Measurements from ENCODE around the gene MVB12B. TPM values are rescaled to one million over a fixed set of nuclear protein-coding genes. Genes with fewer than 3 reads are reported as not detected.

The MVB12B gene
- total RNA-seq, 4 donors from 2014 or later = 6.1 to 18.0 (median 13.2) TPM

DNA sequence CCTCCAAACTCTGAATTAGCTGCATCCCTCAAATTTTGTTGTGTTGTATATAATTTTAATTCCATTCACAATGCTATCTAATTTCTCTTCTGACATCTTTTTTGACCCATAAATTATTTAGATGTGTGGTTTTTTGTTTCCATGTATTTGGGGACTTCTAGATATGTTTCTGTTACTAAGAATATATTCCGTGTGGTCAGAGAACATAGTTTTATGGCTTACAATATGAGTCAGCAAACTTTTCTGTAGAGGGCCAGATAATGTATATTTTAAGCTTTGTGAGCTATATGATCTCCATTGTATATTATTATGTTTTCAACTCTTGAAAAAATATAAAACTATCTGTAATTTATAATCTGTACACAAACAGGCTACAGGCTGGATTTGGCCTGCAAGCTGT is 33.4 kb downstream of the MVB12B start:
- H3K9me3 ChIP-seq = no peaks in the 10 kb centered on the region
- in situ Hi-C loops (cut with MboI; ENCODE audit: low sequenced_read_pairs in 4 of 4) (no loop called here), intact Hi-C loops (cut with DNase I; ENCODE audit: low total_unique reads) (no loop called here)
- no peaks in the 10 kb centered on the region for H3K27me3 ChIP-seq
- no peak overlapping the region for H3K27ac ChIP-seq
- H3K4me3 ChIP-seq = no peak overlapping the region
- ATAC-seq = no peak
- no peaks in the 10 kb centered on the region for H3K36me3 ChIP-seq
- DNase-seq = no peak
- TF ChIP-seq, protein P1, sequence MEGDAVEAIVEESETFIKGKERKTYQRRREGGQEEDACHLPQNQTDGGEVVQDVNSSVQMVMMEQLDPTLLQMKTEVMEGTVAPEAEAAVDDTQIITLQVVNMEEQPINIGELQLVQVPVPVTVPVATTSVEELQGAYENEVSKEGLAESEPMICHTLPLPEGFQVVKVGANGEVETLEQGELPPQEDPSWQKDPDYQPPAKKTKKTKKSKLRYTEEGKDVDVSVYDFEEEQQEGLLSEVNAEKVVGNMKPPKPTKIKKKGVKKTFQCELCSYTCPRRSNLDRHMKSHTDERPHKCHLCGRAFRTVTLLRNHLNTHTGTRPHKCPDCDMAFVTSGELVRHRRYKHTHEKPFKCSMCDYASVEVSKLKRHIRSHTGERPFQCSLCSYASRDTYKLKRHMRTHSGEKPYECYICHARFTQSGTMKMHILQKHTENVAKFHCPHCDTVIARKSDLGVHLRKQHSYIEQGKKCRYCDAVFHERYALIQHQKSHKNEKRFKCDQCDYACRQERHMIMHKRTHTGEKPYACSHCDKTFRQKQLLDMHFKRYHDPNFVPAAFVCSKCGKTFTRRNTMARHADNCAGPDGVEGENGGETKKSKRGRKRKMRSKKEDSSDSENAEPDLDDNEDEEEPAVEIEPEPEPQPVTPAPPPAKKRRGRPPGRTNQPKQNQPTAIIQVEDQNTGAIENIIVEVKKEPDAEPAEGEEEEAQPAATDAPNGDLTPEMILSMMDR (IDR thresholded peaks at IDR 0.05 in 4 of 5, conservative IDR thresholded peaks at IDR 0.05 in 1 of 5) = no peak
- TF ChIP-seq POLR2A (IDR thresholded peaks at IDR 0.05) = no peak
- peaks cover 0 to 4% of the 10 kb centered on the region in 2 donors for H3K4me1 ChIP-seq

- intact Hi-C loops (cut with DNase I; ENCODE audit: low total_unique reads) (no loop called here), in situ Hi-C loops (cut with MboI; ENCODE audit: low sequenced_read_pairs in 4 of 4) (no loop called here)
- H3K4me1 ChIP-seq = peaks cover 4 to 8% of the 10 kb centered on the region in 2 donors
- H3K27ac ChIP-seq = no peak overlapping the region
- no peaks in the 10 kb centered on the region for H3K36me3 ChIP-seq
- H3K4me3 ChIP-seq = no peak overlapping the region
- ATAC-seq (no peak), DNase-seq (no peak)
- H3K27me3 ChIP-seq = no peaks in the 10 kb centered on the region
- TF ChIP-seq, protein P1 (IDR thresholded peaks at IDR 0.05 in 4 of 5, conservative IDR thresholded peaks at IDR 0.05 in 1 of 5) = no peak
- no peak for TF ChIP-seq POLR2A (IDR thresholded peaks at IDR 0.05)
- no peaks in the 10 kb centered on the region for H3K9me3 ChIP-seq
Observed at GRCh38 chr9:126361810-126362238, 35.2 kb downstream of the MVB12B start.

DNA sequence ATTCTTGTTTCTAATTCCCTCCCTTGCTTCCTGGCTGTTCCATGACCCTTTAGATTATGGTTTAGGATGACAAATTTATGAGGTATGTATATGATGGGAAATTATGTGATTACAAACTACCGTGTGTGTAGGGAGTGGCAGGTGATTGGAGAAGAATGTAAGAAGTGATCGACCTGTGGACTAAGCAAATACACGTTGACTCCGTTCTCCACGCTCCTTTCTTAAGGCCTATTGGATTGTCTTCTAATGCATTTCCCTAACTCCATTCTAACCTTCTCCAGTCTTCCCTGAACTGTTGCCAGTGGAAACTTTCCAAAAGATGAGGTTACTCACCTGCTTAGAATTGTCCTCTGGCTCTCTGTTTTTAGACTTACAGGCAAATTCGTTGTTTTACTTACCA is 36.6 kb downstream of the MVB12B start:
- Histone ChIP-seq H3K27me3 (no peaks in the 10 kb centered on the region), H3K27ac (no peak overlapping the region), H3K4me3 (no peak overlapping the region), H3K4me1 (peaks cover 6 to 15% of the 10 kb centered on the region in 2 donors), H3K9me3 (no peaks in the 10 kb centered on the region), H3K36me3 (no peaks in the 10 kb centered on the region)
- in situ Hi-C loops (cut with MboI; ENCODE audit: low sequenced_read_pairs in 4 of 4) (no loop called here), intact Hi-C loops (cut with DNase I; ENCODE audit: low total_unique reads) (no loop called here)
- DNase-seq = no peak
- TF ChIP-seq, protein P1 (IDR thresholded peaks at IDR 0.05 in 4 of 5, conservative IDR thresholded peaks at IDR 0.05 in 1 of 5) = no peak
- no peak for TF ChIP-seq POLR2A (IDR thresholded peaks at IDR 0.05)
- no peak for ATAC-seq

GRCh38 chr9:126363847-126364671 is 37.4 kb downstream of the MVB12B start:
- H3K27me3 ChIP-seq = no peaks in the 10 kb centered on the region
- no peak overlapping the region for H3K4me3 ChIP-seq
- DNase-seq (no peak), ATAC-seq (no peak)
- intact Hi-C loops (cut with DNase I; ENCODE audit: low total_unique reads) (no loop called here), in situ Hi-C loops (cut with MboI; ENCODE audit: low sequenced_read_pairs in 4 of 4) (no loop called here)
- no peak overlapping the region for H3K27ac ChIP-seq
- peaks cover 6 to 15% of the 10 kb centered on the region in 2 donors for H3K4me1 ChIP-seq
- H3K9me3 ChIP-seq = no peaks in the 10 kb centered on the region
- no peaks in the 10 kb centered on the region for H3K36me3 ChIP-seq
- no peak for TF ChIP-seq POLR2A (IDR thresholded peaks at IDR 0.05)
- TF ChIP-seq, protein P1 (IDR thresholded peaks at IDR 0.05 in 4 of 5, conservative IDR thresholded peaks at IDR 0.05 in 1 of 5) = no peak
